Peyer's patch (tissue), 4 donors: Measurements from ENCODE around the gene LRRC45.

Source experiments
- CTCF ChIP-seq, 6 experiments: fragments of 450-650 bp in 4 of 6; fragments of 200-600 bp in 2 of 6; sonication (generic) in 1 of 6; IDR thresholded peaks; one replicate each; pipeline ENCODE4 v1.5.1; 2017 to 2019; ENCODE audit warnings: antibody characterized with exemption in 6 of 6, mild to moderate bottlenecking in 3 of 6, moderate library complexity in 1 of 6
- POLR2A ChIP-seq, 2 donors: fragments of 450-650 bp; IDR thresholded peaks; one replicate each; pipeline ENCODE4 v1.5.1; 2017; ENCODE audit warnings: antibody characterized with exemption in 2 of 2, mild to moderate bottlenecking in 2 of 2, moderate library complexity in 2 of 2

- TF ChIP-seq CTCF (IDR thresholded peaks at IDR 0.05) (no peak), POLR2A (IDR thresholded peaks at IDR 0.05) (no peak)
Measured at GRCh38 chr17:82060614-82061013, 37.5 kb downstream of the LRRC45 start.
